ENCODE measurements around the gene ENO2.

Gene ENO2

GRCh38 chr12:6921996-6922946, 7.9 kb downstream of the ENO2 start:
- TF ChIP-seq TAF1 (IDR thresholded peaks at IDR 0.05; ENCODE audit: borderline replicate concordance, low read depth, low read length) (no peak), POLR2AphosphoS5 (IDR thresholded peaks at IDR 0.05; ENCODE audit: low read depth, low read length) (no peak), POLR2A (IDR thresholded peaks at IDR 0.05; ENCODE audit: low read depth, low read length) (no peak)
- FAIRE-seq (peak; percentile 9), DNase-seq (ENCODE audit: insufficient read length) (no peak)

DNA sequence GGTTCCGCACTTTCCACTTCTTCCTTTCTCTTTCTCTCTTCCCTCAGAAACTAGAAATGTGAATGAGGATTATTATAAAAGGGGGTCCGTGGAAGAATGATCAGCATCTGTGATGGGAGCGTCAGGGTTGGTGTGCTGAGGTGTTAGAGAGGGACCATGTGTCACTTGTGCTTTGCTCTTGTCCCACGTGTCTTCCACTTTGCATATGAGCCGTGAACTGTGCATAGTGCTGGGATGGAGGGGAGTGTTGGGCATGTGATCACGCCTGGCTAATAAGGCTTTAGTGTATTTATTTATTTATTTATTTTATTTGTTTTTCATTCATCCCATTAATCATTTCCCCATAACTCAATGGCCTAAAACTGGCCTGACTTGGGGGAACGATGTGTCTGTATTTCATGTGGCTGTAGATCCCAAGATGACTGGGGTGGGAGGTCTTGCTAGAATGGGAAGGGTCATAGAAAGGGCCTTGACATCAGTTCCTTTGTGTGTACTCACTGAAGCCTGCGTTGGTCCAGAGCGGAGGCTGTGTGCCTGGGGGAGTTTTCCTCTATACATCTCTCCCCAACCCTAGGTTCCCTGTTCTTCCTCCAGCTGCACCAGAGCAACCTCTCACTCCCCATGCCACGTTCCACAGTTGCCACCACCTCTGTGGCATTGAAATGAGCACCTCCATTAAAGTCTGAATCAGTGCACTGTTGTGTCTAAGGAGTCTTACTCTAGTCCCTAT, 8.8 kb downstream of the ENO2 start:
- DNase-seq (ENCODE audit: insufficient read length): no peak
- FAIRE-seq: peak; percentile 21
- TF ChIP-seq POLR2AphosphoS5 (IDR thresholded peaks at IDR 0.05; ENCODE audit: low read depth, low read length): no peak
- TF ChIP-seq TAF1 (IDR thresholded peaks at IDR 0.05; ENCODE audit: borderline replicate concordance, low read depth, low read length): no peak
- no peak for TF ChIP-seq POLR2A (IDR thresholded peaks at IDR 0.05; ENCODE audit: low read depth, low read length)

- TF ChIP-seq POLR2AphosphoS5 (IDR thresholded peaks at IDR 0.05; ENCODE audit: low read depth, low read length) (no peak), TAF1 (IDR thresholded peaks at IDR 0.05; ENCODE audit: borderline replicate concordance, low read depth, low read length) (no peak), POLR2A (IDR thresholded peaks at IDR 0.05; ENCODE audit: low read depth, low read length) (no peak)
- FAIRE-seq (no peak), DNase-seq (ENCODE audit: insufficient read length) (no peak)
These were observed 9.5 kb downstream of the ENO2 start for GRCh38 chr12:6923851-6924250.

DNA sequence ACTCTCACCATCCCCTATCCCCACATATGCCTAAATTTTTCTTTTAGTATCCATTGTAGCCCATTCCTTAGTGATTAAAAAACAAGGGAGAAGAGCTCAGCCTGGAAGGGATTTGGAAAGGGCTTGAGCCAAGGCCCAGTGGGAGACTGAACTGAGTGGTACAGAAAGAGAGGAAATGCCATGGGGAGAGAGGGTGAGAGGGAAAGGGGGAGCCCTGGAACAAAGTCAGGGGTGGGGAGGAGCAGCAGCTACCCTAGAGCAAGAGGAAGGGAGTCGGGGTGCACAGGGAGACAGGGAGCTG, 10.8 kb downstream of the ENO2 start:
- no peak for FAIRE-seq
- no peak for DNase-seq (ENCODE audit: insufficient read length)
- TF ChIP-seq POLR2AphosphoS5 (IDR thresholded peaks at IDR 0.05; ENCODE audit: low read depth, low read length): no peak
- TF ChIP-seq TAF1 (IDR thresholded peaks at IDR 0.05; ENCODE audit: borderline replicate concordance, low read depth, low read length): no peak
- no peak for TF ChIP-seq POLR2A (IDR thresholded peaks at IDR 0.05; ENCODE audit: low read depth, low read length)

DNA sequence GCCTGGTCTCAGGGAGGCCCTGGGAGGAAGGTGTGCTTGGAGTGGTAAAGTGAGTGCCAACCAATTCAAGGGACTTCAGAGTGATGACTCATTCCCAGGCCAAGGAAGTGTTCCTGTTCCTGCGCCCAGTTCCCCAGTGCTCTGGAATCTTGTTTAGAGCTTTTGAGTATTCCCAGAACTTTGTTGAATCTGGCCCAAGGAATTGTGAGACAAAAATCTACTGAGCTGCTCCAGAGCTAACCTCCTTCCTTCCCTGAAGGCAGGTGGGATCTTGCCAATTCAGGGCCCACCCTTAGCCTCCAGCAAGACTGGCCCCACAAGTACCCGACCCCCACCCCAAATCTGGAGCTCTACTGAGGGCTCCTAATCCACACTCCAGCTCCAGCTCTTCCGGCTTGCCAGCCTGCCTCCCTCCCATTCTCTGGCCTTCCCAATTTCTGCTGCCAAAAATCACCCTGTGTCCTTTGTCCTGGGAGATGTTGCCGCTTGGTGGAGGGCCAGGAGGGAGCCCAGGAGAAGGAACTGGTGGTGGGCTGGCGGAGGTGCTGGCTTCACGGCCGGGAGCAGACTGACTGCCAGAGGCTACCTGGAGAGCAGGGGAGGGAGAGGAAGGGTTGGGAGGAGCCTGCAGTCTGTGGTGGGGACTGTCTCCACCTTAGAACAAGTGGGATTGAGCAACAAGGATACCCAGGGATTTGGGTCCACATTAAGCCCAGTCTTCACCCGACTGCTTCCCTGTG, 11.3 kb downstream of the ENO2 start:
- TF ChIP-seq POLR2AphosphoS5 (IDR thresholded peaks at IDR 0.05; ENCODE audit: low read depth, low read length) (no peak), POLR2A (IDR thresholded peaks at IDR 0.05; ENCODE audit: low read depth, low read length) (no peak), TAF1 (IDR thresholded peaks at IDR 0.05; ENCODE audit: borderline replicate concordance, low read depth, low read length) (no peak)
- FAIRE-seq (no peak), DNase-seq (ENCODE audit: insufficient read length) (no peak)

- TF ChIP-seq POLR2A (IDR thresholded peaks at IDR 0.05; ENCODE audit: low read depth, low read length) (peak; percentile 41; the same call in 1 of the 2 replicates), TAF1 (IDR thresholded peaks at IDR 0.05; ENCODE audit: borderline replicate concordance, low read depth, low read length) (no peak), POLR2AphosphoS5 (IDR thresholded peaks at IDR 0.05; ENCODE audit: low read depth, low read length) (0 out of 2 replicates have a peak, but pooled peaks have one; percentile 26)
- DNase-seq (ENCODE audit: insufficient read length) (peak; percentile 73), FAIRE-seq (no peak)
These were observed 13.1 kb downstream of the ENO2 start, which contains the start of gene ATN1 for GRCh38 chr12:6927379-6928021. ATN1 (plus strand) TSS chr12:6927959; CDS start chr12:6934002, 6,043 bp downstream.

DNA sequence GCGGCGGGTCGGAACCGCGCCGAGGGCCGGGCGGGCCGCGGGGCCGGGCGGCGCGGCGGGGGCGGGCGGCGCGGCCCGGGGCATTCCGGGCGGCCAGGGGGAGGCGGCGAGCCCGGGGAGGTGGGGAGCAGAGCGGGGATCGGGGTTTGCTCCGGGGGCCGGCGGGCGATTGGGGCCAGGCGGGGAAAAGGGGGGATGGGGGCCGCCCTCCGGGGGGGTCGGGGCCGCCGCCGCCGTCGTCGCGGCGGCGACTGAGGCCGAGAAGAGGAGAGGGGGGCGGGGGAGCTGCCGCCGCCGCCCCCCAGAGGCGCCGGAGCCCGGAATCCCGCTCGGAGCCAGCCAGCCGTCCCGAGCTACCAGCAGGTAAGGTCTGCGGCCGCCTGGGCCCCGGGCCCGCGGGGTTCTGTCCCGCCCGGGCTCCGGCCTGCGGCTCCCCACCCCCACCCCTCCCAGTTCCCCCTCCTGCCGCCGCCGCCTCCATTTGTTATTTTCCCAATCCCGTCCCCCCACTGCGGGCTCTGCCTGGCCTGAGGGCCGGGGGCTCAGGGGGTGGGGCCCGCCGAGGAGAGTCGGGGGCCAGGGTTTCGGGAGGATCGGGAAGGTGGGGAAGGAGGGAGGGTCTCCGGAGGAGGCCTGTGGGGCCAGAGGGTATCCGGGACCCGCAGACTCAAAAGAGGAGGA, 13.8 kb downstream of the ENO2 start:
- FAIRE-seq (no peak), DNase-seq (ENCODE audit: insufficient read length) (peak; percentile 56)
- TF ChIP-seq POLR2AphosphoS5 (IDR thresholded peaks at IDR 0.05; ENCODE audit: low read depth, low read length) (no peak), TAF1 (IDR thresholded peaks at IDR 0.05; ENCODE audit: borderline replicate concordance, low read depth, low read length) (no peak), POLR2A (IDR thresholded peaks at IDR 0.05; ENCODE audit: low read depth, low read length) (no peak)

DNA sequence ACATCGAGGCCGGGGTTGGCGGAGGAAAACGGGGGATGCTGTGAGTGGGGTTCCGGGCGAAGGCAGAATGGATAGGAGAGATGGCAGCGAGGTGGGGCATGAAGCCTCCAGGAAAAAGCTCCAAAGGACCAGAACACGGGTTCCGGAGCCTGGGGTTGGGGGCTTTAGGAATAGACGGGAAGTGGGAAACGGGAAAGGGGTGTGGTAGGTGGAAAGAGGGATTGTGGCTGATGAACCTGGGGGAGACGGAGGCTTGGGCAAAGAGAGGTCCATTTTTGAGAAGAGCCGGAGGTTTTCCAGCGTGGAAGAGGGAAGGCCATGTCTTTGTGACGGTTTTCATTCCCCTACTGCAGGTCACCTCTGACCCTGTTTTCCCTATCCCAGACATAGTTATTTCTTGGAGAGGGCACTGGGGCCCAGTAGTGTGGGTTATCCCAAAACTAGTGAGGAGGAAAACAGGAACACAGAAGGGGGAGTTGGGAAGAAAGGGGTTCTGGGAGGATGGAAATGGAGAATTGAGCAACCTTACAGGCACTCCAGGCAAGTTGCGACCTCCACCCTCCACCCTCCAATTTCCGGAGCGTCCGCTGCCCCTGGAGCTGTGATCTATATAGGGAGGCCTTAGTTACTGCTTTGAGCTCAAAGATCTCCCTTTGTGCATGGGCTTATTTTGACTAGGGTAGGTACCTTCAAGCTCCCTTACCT, 14.5 kb downstream of the ENO2 start:
- DNase-seq (ENCODE audit: insufficient read length): no peak
- FAIRE-seq: no peak
- TF ChIP-seq POLR2A (IDR thresholded peaks at IDR 0.05; ENCODE audit: low read depth, low read length) (no peak), TAF1 (IDR thresholded peaks at IDR 0.05; ENCODE audit: borderline replicate concordance, low read depth, low read length) (no peak), POLR2AphosphoS5 (IDR thresholded peaks at IDR 0.05; ENCODE audit: low read depth, low read length) (no peak)

DNA sequence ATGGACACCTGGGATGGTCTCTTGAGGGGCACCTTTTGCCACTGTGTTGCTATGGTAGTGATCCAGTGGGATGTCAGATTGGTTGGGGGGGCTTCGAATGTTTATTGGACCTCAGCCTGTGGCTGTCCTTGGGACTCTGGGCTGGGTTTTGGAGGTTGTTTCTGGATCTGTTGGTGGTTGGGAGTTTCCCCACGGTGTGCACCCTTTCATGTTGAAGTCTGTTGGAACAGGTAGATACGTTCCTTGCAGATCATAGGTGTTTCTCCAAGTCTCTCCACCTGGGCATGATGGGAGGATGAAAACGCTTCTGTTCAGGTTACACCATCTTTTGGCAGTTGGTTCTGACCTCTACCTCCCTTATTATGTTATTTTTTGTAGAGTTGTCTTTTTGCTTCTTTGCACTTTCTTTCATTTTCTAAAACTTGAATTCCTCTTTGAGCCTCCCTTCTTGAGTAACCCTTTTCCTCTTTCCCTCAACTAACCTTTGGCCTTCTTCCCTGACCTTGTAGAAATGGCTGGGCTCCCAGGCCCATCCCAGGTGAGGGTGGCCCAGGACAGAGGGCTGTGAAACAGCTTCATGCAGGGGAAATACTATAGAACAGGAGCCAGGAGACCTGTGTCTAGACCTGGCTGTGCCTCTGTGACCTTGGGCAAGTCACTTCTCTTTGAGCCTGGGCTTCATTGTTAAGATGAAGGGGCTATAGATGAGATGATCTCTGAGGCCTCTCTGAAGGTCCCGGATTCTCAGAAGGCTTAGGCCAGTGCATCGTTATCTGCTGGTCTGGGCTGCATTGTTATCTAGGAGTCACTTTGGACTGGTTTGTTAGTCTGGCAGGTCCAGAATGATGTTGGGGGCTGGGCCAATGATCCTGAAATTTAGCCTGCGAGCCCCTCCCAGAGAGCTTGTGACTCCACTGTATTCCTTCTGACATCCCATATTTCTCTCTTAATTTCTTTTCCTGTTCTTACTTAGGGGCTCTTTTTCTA, 15.4 kb downstream of the ENO2 start:
- FAIRE-seq: no peak
- no peak for DNase-seq (ENCODE audit: insufficient read length)
- TF ChIP-seq POLR2AphosphoS5 (IDR thresholded peaks at IDR 0.05; ENCODE audit: low read depth, low read length): no peak
- no peak for TF ChIP-seq TAF1 (IDR thresholded peaks at IDR 0.05; ENCODE audit: borderline replicate concordance, low read depth, low read length)
- TF ChIP-seq POLR2A (IDR thresholded peaks at IDR 0.05; ENCODE audit: low read depth, low read length): no peak
